T1000 (cell line): ENCODE data around the gene MDGA2.

Experiments used
- DNase-seq: peaks from one replicate; lab custom pipeline; 2025; ENCODE audit warnings: mixed read lengths; lab: John Stamatoyannopoulos, UW

MDGA2 gene

DNA sequence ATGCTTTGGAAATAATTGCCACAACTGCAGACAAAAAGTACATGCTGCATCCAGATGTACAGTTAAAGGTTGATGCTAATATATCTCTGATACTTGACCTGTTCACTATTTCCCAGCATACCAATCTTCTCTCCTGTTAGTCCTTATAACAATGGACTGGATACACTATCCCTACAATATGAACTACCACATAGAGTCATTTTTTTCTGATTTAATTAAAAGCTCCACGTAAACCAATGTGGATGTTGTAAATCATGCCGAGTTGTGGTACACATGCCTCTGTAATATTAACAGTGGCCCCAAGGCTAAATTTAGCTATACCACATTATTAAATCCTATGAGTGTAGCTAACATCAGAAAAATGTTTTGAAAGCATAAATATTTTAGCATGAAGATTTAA lies 554.8 kb downstream of the MDGA2 start:
- no peak for DNase-seq

DNA sequence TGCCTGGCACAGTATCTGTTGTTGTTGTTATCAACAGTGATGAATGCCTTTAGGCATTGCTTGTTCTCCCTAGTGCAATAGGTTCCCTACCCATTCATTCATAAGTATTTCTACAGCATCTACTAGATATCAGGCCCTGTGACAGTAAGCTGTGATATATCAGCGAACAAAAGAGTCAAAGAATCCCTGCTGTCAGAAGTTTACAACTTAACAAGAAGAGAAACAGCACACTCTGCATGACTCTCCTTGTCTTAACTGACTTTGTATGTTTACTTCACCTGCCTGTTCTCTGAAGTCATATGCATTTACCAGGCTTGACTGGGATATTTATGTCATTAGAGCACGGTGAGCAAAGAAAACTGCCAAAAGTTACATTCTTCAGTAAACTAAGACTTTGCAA lies 571.6 kb downstream of the MDGA2 start:
- no peak for DNase-seq

DNA sequence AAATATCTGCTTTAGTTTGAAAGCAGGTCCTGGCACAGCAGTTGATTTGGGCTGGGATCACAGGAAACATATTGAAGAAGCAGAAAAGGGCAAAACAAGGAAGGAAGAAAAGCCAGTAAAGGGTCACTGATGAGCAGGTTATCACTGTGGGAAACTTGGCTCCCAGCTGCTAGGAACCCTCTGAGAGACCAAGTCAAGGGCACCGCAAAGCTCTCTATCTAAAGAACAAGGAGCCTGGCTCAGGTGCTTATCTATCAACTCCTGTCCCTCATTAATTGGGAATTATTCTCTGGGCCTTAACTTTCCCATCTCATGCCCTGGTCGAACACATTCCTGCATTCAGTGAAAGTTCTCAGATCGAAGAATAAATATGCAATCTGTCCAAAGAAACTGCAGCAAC lies 572.9 kb downstream of the MDGA2 start:
- DNase-seq: no peak

DNA sequence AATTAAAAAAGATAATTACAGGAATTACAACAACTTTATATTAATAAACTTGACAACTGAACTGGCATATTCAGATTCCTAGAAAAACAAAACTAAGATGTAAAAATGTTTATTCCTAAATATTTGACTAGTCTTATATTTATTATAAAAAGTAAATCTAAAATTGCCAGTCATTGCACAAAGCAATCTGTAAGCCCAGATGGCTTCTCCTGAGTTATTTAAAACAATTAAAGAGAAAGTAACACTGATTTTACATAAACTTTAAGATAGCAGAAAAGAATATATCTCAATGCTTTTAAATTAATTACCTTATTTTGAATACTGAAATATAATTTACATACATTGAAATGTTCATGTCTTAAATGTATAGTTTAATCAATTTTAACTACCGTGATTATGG lies 589.7 kb downstream of the MDGA2 start:
- DNase-seq: no peak

DNA sequence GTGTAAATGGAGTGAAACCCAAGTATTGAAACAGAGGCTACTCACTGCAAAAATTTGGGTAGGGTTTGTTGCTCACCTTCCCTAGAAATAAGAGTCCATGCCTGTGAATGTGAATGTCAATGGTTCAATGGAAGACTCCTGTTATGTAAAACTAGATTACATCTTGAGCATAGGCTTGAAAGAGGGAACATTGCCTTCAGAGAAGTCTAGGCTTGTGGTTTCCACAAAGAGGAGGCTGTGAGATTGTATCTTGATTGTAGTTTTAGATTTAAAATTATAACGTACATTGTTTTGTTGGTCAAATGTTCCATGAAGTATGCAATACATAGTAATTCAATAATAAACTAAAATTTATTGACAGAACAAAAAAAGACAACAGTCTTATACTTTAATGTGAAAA lies 610.1 kb downstream of the MDGA2 start:
- DNase-seq: no peak

DNA sequence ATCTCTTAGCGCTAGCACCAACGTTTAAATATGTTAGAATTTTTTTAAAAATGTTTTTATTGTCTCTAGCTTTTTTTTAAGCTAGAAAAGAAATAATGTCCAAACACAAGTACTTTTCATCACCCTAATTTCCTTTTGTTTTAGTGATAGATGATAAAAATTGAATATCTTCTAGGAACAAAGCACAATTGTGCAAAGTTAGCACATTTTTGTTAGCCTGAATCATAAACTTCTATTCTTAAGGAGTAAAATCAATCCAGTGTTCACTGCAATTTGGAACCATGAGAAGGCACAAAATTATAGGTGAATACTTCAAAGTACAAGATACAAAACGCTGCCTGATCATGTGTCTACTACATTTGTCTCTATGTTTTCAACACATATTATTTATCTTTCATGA lies 615.4 kb downstream of the MDGA2 start:
- DNase-seq: no peak

DNA sequence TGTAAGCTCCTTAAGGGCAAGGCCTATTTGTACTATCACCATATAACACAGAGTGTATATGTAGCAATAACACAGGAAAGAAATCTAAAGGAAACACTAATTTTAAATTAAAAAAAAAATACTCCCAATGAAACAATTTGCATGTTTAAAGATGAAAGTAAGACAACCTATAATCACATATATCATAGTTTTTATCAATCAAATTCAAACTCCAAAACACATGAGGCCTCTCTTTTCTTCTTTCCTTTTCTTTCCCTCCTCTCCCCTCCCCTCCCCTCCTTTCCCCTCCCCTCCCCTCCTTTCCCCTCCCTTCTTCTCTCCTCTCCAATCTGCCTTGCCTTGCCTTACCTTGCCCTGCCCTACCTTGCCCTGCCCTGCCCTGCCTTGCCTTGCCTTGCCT lies 618.0 kb downstream of the MDGA2 start:
- no peak for DNase-seq

DNA sequence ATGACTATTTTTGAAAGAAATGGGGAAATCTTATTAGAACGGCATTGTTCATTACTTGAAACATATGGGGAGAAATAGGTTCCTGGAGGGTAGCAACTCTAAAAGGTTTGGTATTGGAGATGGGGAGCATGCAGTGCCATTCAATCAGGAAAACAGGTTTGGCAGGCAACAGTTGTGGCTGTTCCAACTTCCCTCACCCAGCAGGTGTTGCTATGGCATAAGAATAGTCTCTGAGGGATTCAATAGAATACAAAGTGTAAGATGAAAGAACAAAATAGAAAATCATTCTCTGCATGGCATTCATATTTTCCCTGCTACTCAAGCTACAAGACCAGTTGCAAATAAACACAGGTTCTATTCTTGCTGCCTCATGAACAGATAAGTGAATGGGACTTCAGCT lies 630.6 kb downstream of the MDGA2 start:
- DNase-seq: no peak

DNA sequence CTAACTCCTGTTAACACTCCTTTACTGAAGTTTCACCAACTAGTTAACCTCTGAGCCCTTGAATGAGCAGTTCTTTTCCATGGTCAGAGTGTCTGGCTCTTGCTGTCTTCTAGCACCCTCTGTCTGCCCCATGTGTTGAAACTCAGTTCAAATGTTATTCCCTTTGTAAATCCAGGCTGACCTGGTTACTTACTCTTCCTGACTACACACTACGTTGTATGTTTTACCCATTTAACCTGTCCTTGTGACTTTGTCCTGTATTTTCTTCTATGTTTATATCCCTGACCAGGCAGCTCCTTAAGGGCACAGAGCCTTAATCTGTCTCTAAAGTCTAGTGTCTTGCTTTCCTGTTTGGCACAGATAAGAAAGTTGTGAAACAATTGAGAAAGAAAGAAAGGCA lies 634.9 kb downstream of the MDGA2 start:
- DNase-seq: no peak

DNA sequence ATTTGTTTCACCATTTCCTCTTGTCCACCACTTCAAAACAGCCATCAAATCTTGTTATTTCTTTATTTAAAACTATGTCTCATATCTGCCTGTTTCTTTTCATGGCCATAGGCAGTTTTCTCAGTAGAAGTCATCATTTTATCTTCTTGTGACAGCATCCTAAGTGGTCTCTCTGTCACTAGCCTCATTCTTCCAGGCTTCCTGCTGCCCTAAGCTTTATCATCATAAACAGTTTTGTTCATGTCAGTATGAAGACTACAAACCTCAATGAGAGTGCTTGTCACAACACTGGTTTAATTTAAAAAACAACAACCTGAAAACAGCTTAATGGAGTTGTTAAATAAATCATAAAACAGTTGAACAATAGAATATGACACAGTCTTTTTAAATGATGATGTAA lies 636.1 kb downstream of the MDGA2 start:
- DNase-seq: no peak

DNA sequence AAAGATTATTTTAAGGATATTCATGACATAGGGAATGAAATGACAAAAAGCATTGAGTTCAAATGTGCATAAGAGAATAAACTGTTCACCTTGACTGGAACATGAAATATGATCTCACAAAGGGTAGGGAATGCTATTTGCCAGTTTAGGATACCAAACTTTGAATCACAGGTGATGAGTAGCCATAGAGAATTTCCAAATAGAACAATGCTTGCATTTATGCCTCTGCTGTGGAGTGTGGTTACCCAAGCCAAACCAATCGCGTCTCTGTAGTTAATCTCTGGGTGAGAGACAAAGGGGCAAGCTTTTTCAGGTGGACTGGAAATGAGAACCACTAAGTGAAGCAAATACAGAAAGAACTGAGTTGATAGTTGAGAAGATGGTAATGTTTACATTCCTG lies 652.7 kb downstream of the MDGA2 start:
- DNase-seq: no peak

DNA sequence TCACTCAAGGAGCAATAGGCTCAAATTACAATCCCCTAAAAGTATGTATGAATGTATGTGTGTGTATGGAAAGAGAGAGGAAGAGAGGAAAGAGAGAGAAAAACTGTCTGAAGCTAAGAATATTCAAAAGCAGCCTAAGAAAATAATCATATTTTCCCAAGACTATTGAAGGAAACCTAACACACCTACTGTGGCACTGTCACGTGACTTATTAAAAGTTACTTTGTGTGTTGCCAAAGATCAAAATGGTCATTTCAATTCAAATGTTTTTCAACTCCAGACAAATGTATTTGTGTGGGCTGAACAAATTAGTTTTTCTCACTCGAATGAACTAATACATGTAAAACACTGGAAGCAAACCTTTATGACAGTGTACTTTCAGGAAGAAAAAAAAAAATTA lies 654.9 kb downstream of the MDGA2 start:
- no peak for DNase-seq

DNA sequence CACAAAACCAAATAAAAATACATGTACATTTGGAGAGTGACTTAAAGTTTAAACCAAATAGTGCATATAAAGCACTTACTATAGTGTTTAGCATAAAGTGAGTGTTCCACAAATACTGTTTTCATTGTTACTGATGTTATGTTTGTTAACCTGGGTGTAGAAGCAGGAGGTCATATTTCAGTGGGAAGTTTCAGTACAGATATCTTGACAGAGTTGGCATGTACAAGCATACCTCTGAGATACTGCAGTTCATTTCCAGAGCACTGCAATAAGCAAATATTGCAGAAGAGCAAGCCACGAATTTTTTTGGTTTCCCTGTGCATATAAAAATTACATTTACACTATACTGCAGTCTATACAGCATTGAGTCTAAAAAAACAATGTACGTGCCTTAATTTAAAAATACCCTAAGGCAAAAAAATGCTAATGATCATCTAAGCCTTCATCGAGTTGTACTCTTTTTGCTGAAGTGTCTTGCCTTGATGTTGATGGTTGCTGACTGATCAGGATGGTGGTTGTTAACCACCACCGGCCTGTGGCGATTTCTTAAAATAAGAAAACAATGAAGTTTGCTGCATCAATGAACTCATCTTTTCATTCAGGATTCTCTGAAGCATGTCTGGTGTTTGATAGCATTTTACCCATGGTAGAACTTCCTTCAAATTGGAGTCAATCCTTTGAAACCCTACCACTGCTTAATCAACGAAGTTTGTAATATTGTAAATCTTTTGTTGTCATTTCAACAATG lies 662.7 kb downstream of the MDGA2 start:
- no peak for DNase-seq

DNA sequence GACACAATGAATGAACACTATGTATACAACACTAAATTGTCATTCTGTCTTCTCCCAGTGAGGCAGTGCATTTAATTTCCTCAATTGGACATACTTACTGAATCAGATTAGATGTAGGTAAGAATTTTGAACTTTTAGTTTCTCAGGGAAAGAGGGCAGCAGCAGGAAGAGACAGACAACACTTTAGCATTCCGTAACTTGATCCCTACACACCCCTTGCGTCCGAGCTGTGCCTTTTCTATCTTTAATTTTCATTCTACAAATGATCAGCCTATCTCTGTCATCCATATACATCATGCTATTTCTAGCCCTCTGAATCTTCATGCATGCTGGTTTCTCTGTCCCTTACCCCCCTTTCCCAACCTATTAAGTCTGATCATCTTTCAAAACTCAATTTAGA lies 665.8 kb downstream of the MDGA2 start:
- no peak for DNase-seq

DNA sequence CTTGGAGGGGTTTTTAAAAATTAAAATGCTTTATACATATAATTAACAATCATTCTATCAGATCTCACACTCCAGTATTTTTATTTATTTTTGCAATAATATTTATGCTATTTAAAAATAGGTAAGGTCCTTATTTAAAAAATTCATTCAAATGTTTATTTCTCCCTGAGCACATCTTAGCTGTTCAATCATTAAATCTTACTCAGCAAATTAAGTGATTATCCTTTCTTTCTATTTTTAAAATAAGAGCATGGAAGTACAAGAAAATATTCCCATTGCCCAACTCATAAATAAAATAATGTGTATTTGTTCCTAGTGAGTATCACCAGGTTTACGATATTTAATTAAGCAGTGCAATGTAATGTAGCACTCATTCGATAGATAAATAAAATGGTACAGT lies 666.7 kb downstream of the MDGA2 start:
- DNase-seq: no peak

DNA sequence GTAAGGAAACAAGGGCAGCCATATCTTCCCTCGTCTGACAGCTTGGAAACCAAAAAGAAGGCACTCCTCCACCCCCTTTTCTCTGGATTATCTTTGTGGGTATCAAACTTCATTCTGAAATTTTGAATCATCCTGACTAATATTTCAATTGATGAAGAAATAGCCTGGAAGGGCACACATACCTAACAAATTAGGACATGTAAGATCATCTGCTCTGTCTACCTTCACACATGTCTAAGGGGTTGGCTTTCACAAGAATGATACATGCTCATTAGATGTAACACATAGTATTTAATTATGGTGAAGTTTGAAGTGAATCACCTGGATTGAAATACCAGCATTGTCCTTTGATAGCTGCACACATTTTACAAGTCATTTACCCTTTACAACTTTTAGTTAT lies 675.7 kb downstream of the MDGA2 start:
- no peak for DNase-seq

DNA sequence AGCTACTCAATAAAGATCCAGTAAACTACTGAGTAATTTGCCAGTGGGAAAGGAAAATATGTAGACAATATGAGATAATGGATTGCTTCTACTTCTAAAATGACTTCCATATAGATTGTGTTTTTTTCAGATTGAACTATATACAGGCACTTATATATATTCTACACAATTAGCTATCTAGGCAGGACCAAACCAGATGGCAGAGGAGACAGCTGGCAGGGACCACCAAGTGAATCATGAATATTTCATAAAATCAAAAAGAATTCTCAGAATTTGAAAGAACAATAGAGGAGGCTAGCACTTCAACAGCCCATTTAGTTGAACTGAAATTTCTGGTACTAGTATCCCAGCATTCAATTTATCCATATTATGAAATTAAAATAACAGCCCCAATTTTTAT lies 685.8 kb downstream of the MDGA2 start:
- no peak for DNase-seq

DNA sequence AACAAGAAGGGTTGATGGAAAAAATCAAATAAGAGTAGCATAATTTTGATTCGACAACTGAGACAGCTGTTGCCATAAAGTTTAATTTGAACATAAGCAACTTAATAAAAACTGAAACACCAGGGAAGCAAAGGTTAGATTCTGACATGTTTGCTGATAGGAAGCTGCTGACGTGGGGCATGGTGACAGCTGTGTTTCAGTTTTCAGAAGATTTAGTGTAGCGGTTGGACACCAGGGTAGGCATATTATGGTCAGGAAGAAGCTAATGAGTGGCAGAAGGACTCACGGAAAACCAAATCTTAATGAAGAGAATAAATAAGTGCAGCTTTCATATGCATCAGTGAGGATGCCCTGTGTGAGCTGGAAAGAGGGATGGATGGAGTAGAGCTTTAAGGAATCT lies 687.1 kb downstream of the MDGA2 start:
- no peak for DNase-seq

DNA sequence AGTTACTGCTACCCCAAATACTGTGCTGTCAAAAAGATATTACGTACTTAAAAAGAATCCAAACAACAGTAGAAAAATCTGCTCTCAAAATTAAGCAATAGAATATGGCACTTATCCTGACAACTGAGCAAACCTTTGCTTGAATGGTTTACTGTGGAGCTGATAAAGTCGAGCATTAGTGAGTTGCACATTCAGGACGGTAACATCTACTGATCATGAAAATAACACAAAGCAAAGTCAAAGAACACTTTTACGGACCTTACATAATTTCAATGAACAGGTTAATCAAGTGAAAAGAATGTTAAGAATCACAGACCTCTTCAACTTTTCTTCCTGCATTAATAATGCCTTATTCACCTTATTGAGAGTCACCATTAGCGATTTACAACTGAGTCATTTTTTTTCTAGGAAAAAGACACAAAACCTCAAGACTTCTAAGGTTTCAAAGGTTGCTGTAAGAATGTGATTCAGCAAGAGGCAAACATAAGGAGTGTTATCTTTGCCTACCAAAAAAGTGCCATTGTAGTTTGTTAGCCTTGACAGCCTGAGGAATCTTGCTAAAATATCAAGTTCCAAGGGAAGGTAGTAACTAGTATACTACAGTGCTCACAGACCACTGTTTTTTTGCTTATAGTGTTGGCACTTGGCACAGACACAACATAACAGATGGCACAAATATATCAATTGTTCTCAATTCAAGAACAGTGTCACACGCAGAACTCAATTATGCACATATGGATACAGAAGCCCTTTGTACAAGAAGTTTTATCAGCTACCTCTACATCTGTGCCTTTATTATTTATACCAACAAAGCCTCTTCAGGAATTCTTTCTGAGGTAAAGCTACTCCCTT lies 689.6 kb downstream of the MDGA2 start:
- no peak for DNase-seq

DNA sequence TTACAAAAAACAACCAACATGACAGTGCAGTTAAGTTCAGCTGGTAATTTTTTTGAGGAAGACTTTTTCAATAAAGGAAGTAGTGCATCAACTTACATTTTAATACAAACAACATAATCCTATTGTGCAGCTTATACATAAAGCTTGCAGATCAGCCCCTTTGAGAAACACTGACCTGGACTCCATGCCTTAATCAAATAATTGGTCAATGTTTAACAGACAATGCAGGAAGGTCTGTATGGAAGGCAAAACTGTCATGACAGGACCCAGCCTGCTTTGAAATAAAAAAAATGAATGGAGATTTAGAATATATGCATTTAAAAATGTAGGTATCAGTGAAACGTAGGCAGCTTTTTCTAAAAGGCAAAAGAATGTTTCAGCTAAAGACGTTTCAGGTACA lies 702.1 kb downstream of the MDGA2 start:
- DNase-seq: no peak

DNA sequence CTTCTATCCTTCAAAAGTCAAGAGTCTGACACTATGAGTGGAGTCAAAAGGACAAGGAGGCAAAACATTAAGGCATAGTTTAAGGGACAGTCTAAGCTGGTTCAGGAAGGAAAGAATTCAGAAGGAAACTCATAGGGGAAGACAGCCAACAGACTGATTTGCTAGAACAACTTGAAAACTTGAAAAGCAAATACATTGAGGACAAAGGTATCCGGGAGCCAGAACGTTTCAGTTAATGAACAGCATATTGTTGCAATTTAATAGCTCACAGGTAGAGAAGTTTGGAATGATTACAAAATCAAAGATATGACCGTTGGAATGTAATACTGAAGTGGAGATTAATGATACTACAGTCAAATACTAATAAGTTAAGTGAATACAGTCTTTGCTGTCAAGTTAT lies 711.0 kb downstream of the MDGA2 start:
- DNase-seq: no peak

DNA sequence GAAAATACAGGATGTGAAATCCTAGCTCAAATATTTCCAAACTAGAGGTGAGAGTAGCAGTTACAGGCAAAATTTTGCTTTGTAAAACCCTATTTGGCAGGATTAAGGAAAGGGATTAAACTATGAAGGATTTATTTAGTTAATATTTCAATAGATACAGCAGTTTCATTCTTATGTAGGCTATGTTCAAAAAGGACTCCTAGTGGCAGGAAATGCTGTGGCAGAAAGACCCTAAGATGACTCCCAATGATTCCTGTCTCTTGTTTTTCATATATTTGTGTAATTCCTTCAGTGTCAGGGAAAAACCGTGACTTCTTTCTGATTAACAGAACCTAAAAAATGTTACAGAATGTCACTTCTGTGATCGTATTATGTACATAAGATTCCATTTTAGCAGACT lies 724.3 kb downstream of the MDGA2 start:
- DNase-seq: no peak

DNA sequence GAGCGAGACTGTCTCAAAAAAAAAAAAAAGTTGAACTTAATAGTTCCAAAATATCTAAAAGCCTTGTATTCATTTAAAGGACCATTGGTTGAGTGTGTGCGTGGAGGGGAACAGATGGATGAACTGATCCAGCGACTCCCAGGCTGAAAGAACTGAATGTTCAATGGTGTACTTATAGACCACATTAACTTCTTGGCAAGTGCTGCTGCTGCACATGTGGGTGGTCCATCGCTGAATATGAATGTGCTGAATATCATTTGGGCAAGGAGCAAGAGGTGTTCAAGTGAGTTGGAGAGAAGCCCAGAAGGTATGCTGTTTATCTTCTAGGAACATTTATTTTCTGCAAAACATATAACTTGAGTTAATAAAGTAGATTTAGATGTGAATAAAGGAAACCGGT lies 734.8 kb downstream of the MDGA2 start:
- DNase-seq: no peak

DNA sequence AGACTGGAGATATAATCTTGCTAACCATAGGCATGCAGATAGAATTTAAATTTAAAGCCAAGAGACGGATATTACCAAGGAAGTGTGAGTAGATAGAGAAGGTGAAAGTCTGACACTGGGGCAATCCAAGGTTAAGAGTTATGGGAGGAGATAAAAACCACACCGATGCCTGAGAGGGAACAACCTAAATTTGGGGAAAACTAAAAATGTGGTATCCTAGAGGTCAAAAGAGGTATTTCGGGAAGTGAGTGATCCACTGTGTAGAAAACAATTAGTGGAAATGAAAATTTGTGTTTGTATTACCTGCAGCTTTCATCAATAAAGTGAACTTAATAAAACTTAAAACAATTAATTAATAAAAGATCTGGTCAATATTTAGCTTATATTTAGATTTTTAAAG lies 754.9 kb downstream of the MDGA2 start:
- DNase-seq: no peak
